Stimulated activated CD8-positive, alpha-beta memory T cell treated with anti-CD3 and anti-CD28 coated beads, Interleukin-4, amount 100 ng/mL, for 1 hour (primary cell): ENCODE measurements around the gene SNTG2.

ENCODE experiments used
- DNase-seq, 2 donors: peaks; one replicate each; pipeline ENCODE4 v3.0.0-alpha.2; 2020; ENCODE audit warnings: low read depth in 2 of 2, low spot score in 1 of 2

SNTG2 gene

DNA sequence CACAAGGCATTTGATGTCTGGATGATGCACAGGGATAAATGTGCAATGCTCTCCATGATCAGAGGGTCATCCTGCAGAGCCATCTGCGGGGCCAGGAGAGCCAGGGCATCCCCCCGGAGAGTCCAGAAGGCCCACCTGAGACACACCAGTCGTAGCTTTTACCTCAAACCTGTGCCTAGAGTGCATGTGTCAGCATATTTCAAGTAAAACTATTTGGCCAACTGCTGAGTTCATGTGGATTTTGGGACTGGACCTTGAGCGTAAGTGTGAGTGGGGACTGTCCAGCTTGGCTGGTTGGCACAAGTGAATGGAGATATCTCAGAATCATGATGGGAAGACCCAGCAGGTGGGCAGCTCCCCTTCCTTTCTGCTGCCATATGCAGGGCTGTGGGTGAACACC, 314.8 kb downstream of the SNTG2 start:
- DNase-seq, result no peak

- DNase-seq, result no peak
These were observed 315.7 kb downstream of the SNTG2 start for GRCh38 chr2:1266351-1266750.

DNA sequence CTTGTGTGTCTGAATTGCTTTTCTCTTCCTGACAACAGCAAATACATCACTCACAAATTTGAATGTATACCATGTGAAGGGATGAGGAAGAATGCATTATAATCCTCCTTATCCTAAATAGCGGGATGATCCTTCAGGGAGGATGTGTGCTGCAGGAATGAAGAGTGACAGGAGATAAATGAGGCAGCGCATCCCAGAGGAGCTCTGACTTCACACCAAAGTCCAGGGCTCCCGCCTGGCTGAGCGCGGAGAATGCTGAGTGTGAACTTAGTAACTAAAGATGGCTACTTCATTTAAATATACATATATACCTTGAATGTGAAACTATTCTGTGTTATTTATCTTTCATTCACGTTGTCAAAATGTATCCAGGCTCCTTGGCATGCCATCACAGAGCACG, 317.4 kb downstream of the SNTG2 start:
- no peak for DNase-seq

- no peak for DNase-seq
These were observed 319.2 kb downstream of the SNTG2 start for GRCh38 chr2:1269812-1270211.

- no peak for DNase-seq
These were observed 322.2 kb downstream of the SNTG2 start for GRCh38 chr2:1272835-1273234.

DNA sequence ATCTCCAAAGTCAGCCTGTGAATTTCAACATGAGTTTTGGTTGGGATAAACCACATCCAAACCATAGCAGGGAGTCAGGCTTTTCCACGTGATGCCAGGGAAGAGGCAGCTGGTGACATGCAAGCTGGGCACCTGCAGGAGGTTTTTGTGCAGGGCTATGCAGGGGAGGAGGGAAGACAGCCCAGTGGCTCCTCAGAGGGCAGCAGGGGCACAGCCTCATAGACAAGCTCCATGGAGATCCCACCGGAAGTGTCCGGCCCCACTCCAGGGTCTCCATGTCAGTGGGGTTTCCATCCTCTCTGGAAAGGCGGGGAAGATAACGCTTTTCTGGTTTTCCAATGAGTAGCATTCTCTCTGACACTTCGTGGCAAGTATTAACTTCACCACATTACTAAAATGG, 327.0 kb downstream of the SNTG2 start:
- no peak for DNase-seq

- no peak for DNase-seq
These were observed 327.5 kb downstream of the SNTG2 start for GRCh38 chr2:1278125-1278524.

DNA sequence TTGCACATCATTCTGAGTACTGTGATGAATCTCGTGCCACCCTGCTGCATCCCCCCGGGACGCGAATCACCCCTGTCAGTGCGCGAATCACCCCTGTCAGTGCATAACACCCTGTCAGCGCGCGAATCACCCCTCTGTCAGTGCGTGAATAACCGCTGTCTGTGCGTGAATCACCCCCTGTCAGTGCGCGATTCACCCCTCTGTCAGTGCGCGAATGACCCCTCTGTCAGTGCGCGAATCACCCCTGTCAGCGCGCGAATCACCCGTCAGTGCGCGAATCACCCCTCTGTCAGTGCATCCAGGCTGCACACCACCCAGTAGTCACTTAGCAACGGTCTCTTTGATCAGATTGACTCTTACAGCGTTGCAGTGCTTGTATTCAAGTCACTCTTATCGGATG, 328.2 kb downstream of the SNTG2 start:
- no peak for DNase-seq

DNA sequence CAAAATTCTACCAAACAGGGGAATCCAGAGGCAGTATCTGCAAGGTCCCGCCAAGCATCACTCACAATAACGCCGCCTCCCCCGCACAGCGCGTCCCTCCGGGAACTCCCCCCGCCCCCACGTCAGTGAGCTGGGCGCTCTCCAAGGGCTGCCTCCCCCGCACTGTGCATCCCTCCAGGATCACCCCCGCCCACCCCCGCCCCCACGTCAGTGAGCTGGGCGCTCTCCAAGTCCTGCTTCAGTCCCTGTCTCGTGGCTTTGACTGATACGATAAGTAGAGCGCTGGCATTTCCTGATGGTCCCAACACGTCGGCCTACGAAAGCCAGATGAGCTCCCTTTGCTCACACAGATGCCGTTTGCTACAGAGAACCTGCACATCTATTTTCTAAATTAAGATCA, 331.9 kb downstream of the SNTG2 start:
- DNase-seq, result no peak

DNA sequence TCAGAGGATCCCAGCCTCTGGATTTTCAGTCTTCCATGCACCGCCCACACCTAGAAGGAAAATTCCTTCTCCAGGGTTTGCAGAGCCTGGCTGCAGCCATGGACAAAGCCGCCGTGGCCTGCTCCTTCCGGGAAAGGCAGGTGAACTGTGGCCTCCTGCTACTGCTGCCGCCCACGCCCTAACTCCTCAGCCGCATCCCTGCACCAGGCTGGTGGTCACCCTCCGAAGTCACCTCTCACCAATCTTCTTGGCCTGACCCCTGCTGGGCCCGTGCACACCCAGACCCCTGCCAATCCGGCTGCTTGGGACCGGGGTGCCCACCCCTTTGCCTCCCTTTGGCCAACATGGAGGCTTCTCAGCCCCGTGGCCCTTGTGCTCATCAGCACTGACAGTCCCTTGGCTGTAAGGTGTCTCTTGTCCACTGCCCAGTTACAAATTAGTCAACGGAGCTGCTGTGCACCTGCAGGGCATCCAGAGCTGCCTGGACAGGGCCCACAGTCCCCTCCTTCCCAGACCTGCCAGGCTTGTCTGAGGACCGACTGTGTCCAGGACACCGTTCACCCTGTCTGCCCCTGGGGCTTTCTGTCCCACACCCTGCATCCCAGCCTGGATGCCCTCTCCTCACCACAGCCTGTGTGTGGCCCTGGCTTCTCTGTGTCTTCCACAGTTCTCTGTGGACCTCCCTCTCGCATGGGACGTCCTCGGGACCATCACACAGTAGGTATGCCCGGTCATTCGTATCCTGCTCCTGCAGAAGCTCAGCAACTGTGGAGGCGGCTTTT, 332.6 kb downstream of the SNTG2 start:
- DNase-seq, result no peak

DNA sequence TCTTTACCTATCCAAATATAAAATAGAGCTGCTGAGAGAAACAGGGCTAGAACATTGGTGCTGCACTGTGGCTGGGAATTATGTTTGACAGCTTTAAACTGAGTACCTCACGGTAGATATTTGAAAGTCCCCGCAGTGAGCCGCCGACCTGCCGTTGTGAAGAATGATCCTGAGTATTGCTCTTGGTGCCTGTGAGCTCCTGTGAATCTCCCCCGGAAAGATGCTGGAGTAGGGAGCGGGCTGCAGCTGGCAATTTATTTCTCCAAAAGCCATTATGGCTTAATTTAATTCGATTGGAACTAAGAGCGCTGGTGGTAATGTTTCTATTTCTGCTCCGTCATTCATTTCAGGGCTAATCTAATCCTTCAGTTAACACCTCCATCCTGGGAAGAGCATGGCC, 333.2 kb downstream of the SNTG2 start:
- DNase-seq, result no peak

- no peak for DNase-seq
These were observed 336.3 kb downstream of the SNTG2 start for GRCh38 chr2:1286929-1287328.

GRCh38 chr2:1287427-1287826, 336.8 kb downstream of the SNTG2 start:
- no peak for DNase-seq

GRCh38 chr2:1294900-1295299, 344.3 kb downstream of the SNTG2 start:
- DNase-seq, result no peak

GRCh38 chr2:1295740-1296139, 345.1 kb downstream of the SNTG2 start:
- DNase-seq, result no peak

DNA sequence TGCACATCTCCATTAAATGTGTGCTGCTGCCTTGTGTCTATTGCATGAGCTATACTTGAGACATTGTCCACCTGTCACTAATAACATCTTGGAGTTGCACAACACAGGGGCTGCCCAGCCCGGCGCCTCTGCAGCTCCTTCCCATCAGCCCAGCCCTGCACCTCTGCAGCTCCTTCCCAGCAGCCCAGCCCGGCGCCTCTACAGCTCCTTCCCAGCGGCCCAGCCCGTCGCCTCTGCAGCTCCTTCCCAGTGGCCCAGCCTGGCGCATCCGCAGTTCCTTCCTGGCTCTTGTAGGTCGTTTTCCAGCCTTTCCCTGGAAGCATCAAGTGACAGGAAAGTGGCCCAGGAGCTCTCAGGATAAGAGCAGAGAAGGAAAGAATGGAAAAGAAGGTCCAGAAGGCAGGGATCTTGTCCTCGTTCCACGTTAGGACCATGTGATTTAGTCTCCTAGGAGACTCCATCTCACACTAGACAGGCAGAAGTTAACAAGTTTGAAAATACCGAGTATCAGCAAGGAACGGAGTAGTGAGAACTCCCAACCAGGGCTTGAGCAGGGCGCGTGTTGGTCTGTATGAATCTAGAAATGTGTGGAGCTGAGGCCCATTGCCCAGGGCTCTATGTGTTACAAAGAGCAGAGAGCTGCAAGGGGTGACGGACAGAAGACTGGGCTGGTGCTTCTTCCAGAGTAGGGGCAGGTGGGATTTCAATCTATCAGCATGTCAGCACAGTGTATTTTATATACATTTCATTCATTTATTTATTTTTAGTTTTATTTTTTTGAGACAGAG, 346.9 kb downstream of the SNTG2 start:
- no peak for DNase-seq

GRCh38 chr2:1299043-1299442, 348.4 kb downstream of the SNTG2 start:
- no peak for DNase-seq

GRCh38 chr2:1300284-1300683, 349.6 kb downstream of the SNTG2 start:
- DNase-seq, result no peak

DNA sequence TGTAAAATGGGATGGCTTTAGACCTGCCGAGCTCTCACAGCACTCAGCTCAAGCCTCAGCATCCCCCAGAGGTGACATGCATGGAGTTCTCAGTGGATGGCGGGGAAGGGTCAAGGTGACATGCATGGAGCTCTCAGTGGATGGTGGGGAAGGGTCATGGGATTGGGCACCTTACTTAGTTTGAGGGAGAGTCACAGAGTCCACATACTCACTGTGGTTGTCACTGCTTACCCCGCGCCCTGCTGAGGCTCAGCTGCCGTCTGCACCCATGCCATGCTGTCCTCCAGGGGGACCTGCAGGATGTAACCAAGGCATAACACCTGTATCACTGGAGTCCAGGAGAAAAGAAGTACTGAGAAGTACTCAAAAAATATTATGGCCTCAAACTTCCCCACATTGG, 350.4 kb downstream of the SNTG2 start:
- no peak for DNase-seq

DNA sequence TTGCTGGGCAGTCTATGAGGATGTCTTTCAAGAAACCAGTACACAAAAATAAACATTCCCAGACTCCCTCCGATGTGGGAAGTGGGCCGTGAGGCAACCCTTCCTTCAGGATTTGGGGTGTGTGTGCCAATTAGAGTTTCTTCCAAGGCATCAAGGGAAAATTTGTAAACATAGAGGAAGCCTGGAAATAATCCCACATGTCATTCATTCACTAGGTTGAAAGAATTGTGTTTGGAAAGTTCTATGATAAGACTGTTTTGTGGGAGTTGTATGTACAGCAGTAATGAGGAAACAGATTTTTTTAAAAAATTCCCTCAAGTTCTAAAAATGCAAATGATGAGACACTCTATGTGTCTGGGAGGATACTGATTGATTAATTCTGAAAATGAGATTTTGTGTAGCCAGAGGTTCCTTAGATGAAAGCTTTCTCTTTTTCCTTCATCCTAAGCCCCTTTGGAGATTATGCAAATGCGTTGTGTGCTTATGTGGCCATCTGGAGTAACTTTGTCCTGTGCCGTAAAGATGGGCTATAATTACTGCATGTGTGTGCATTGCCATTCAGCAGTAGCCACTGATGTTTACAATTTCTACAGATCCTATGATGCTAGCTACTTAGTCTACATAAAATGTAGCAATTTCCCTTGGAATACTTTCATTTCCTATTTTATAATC, 354.8 kb downstream of the SNTG2 start:
- DNase-seq, result no peak

- no peak for DNase-seq
These were observed 355.5 kb downstream of the SNTG2 start for GRCh38 chr2:1306014-1306686.
